Endothelial cell (in vitro differentiated cells): Measurements from ENCODE around the gene CACNA1I. TPM values are rescaled to one million over a fixed set of nuclear protein-coding genes. Genes with fewer than 3 reads are reported as not detected.

Source experiments
- DNase-seq: peaks from one replicate; pipeline ENCODE4 v3.0.0; 2021; ENCODE audit warnings: low spot score
- H3K27ac Mint-ChIP-seq: one replicate; pipeline ENCODE4 v1.8.0; 2021; ENCODE audit warnings: mixed read lengths, inconsistent platforms; ENCODE audit not compliant: unreplicated experiment
- H3K27me3 Mint-ChIP-seq: one replicate; pipeline ENCODE4 v1.8.0; 2021; ENCODE audit warnings: mild to moderate bottlenecking, moderate library complexity, mixed read lengths, inconsistent platforms; ENCODE audit not compliant: unreplicated experiment
- H3K36me3 Mint-ChIP-seq: one replicate; pipeline ENCODE4 v1.8.0; 2021; ENCODE audit warnings: mild to moderate bottlenecking, low read depth, mixed read lengths, inconsistent platforms; ENCODE audit not compliant: unreplicated experiment
- H3K4me1 Mint-ChIP-seq: one replicate; pipeline ENCODE4 v1.8.0; 2021; ENCODE audit warnings: mild to moderate bottlenecking, mixed read lengths, inconsistent platforms; ENCODE audit not compliant: unreplicated experiment
- H3K4me3 Mint-ChIP-seq: one replicate; pipeline ENCODE4 v1.8.0; 2021; ENCODE audit warnings: mild to moderate bottlenecking, mixed read lengths, inconsistent platforms; ENCODE audit not compliant: unreplicated experiment
- H3K9me3 Mint-ChIP-seq: one replicate; pipeline ENCODE4 v1.8.0; 2021; ENCODE audit warnings: mixed read lengths, inconsistent platforms; ENCODE audit not compliant: unreplicated experiment
- total RNA-seq: library from RNA; stranded (reverse); fragmentation: NEBNext Ultra II Directional; extraction: Animal tissue kit (Norgen Biotek cat#: 25700); gene quantifications from one replicate; pipeline ENCODE4 v1.2.1, GENCODE V29; 2021; ENCODE audit not compliant: unreplicated experiment
- TF ChIP-seq, protein P1 (sequence below): fragments of 200-600 bp; sonication (generic); IDR thresholded peaks from one replicate; pipeline ENCODE4 v1.5.0; 2021; ENCODE audit warnings: antibody characterized with exemption; ENCODE audit not compliant: unreplicated experiment

CACNA1I gene
- total RNA-seq, 1 donor from 2014 or later, result 0.10 TPM

- H3K4me1 Mint-ChIP-seq, result peaks cover 21% of the 10 kb centered on the region
- peaks cover 19% of the 10 kb centered on the region for H3K27me3 Mint-ChIP-seq
- H3K36me3 Mint-ChIP-seq, result no peaks in the 10 kb centered on the region
- no peak overlapping the region for H3K27ac Mint-ChIP-seq
- TF ChIP-seq, protein P1, sequence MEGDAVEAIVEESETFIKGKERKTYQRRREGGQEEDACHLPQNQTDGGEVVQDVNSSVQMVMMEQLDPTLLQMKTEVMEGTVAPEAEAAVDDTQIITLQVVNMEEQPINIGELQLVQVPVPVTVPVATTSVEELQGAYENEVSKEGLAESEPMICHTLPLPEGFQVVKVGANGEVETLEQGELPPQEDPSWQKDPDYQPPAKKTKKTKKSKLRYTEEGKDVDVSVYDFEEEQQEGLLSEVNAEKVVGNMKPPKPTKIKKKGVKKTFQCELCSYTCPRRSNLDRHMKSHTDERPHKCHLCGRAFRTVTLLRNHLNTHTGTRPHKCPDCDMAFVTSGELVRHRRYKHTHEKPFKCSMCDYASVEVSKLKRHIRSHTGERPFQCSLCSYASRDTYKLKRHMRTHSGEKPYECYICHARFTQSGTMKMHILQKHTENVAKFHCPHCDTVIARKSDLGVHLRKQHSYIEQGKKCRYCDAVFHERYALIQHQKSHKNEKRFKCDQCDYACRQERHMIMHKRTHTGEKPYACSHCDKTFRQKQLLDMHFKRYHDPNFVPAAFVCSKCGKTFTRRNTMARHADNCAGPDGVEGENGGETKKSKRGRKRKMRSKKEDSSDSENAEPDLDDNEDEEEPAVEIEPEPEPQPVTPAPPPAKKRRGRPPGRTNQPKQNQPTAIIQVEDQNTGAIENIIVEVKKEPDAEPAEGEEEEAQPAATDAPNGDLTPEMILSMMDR, result no peak
- no peak overlapping the region for H3K4me3 Mint-ChIP-seq
- no peak for DNase-seq
- H3K9me3 Mint-ChIP-seq, result no peaks in the 10 kb centered on the region
Observed at GRCh38 chr22:39554151-39554550, 16.4 kb upstream of the CACNA1I start.

- DNase-seq, result no peak
- Mint-ChIP-seq H3K27ac (no peak overlapping the region), H3K27me3 (peaks cover 23% of the 10 kb centered on the region), H3K9me3 (no peaks in the 10 kb centered on the region), H3K4me3 (no peak overlapping the region), H3K36me3 (no peaks in the 10 kb centered on the region), H3K4me1 (peaks cover 10% of the 10 kb centered on the region)
- TF ChIP-seq, protein P1, result no peak
Observed at GRCh38 chr22:39556970-39557841, 13.3 kb upstream of the CACNA1I start.

- Mint-ChIP-seq H3K27me3 (peaks cover 19% of the 10 kb centered on the region), H3K4me1 (peaks cover 5% of the 10 kb centered on the region), H3K27ac (no peak overlapping the region), H3K9me3 (no peaks in the 10 kb centered on the region), H3K36me3 (no peaks in the 10 kb centered on the region), H3K4me3 (peak overlapping the region; percentile 26)
- DNase-seq, result no peak
- TF ChIP-seq, protein P1, result no peak
Observed at GRCh38 chr22:39558254-39558727, 12.3 kb upstream of the CACNA1I start.

DNA sequence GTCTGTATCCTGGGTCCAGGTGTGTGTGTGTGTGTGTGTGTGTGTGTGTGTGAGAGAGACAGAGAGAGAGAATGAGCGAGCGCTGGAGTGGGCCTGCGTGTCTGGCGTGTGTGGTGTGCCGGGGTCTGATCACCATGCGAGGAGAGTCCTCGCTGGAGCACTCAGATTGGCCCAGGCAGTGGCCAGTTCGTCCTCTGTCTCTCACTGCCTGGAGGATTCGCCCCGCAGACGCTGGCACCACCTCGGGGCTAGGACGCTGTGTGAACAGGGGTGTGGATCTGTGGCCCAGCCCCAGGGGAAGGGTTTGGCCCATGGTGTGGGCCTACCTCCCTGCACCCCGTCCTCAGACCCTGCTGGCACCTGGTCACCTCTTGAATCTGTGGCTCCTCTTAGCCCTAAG, 11.6 kb upstream of the CACNA1I start:
- TF ChIP-seq, protein P1, result no peak
- H3K9me3 Mint-ChIP-seq, result no peaks in the 10 kb centered on the region

More for the DNA sequence above, 11.6 kb upstream of the CACNA1I start:
- Mint-ChIP-seq H3K36me3 (no peaks in the 10 kb centered on the region), H3K27me3 (peaks cover 19% of the 10 kb centered on the region), H3K4me1 (peaks cover 5% of the 10 kb centered on the region), H3K27ac (no peak overlapping the region), H3K4me3 (peak overlapping the region; percentile 26)
- no peak for DNase-seq
